ENCODE measurements around the gene SMIM5.
A peak's percentile ranks its signal among the peaks of the same experiment; 100 is the strongest.

SMIM5 gene

GRCh38 chr17:75595284-75595919 is 37.8 kb upstream of the SMIM5 start:
- TF ChIP-seq CTCF (IDR thresholded peaks at IDR 0.05; ENCODE audit: borderline replicate concordance, control extremely low read depth, extremely low read depth, insufficient read depth, missing control alignments), result no peak
- in situ Hi-C loops (cut with MboI; ENCODE audit: low sequenced_read_pairs, unreplicated experiment), result no loop called here
- no peak for DNase-seq (ENCODE audit: low spot score)

- no peak for TF ChIP-seq CTCF (IDR thresholded peaks at IDR 0.05; ENCODE audit: borderline replicate concordance, control extremely low read depth, extremely low read depth, insufficient read depth, missing control alignments)
- in situ Hi-C loops (cut with MboI; ENCODE audit: low sequenced_read_pairs, unreplicated experiment), result no loop called here
- DNase-seq (ENCODE audit: low spot score), result no peak
Measured at GRCh38 chr17:75595920-75596313, 37.3 kb upstream of the SMIM5 start.

GRCh38 chr17:75596320-75597087 is 36.7 kb upstream of the SMIM5 start:
- TF ChIP-seq CTCF (IDR thresholded peaks at IDR 0.05; ENCODE audit: borderline replicate concordance, control extremely low read depth, extremely low read depth, insufficient read depth, missing control alignments), result no peak
- in situ Hi-C loops (cut with MboI; ENCODE audit: low sequenced_read_pairs, unreplicated experiment), result no loop called here

GRCh38 chr17:75601057-75601987 is 31.9 kb upstream of the SMIM5 start:
- in situ Hi-C loops (cut with MboI; ENCODE audit: low sequenced_read_pairs, unreplicated experiment), result no loop called here
- DNase-seq (ENCODE audit: low spot score), result peak; percentile 86

More at GRCh38 chr17:75596320-75597087, 36.7 kb upstream of the SMIM5 start:
- DNase-seq (ENCODE audit: low spot score), result no peak

GRCh38 chr17:75602644-75603043 is 30.6 kb upstream of the SMIM5 start:
- DNase-seq (ENCODE audit: low spot score), result no peak
- in situ Hi-C loops (cut with MboI; ENCODE audit: low sequenced_read_pairs, unreplicated experiment), result no loop called here
- no peak for TF ChIP-seq CTCF (IDR thresholded peaks at IDR 0.05; ENCODE audit: borderline replicate concordance, control extremely low read depth, extremely low read depth, insufficient read depth, missing control alignments)

More at GRCh38 chr17:75601057-75601987, 31.9 kb upstream of the SMIM5 start:
- peak; percentile 88 for TF ChIP-seq CTCF (IDR thresholded peaks at IDR 0.05; ENCODE audit: borderline replicate concordance, control extremely low read depth, extremely low read depth, insufficient read depth, missing control alignments)

GRCh38 chr17:75603123-75603522 is 30.1 kb upstream of the SMIM5 start:
- DNase-seq (ENCODE audit: low spot score), result no peak
- TF ChIP-seq CTCF (IDR thresholded peaks at IDR 0.05; ENCODE audit: borderline replicate concordance, control extremely low read depth, extremely low read depth, insufficient read depth, missing control alignments), result no peak
- in situ Hi-C loops (cut with MboI; ENCODE audit: low sequenced_read_pairs, unreplicated experiment), result no loop called here
